SK-N-SH treated with all-trans-retinoic acid at 6 μM for 48 hours (cell line): ENCODE measurements around the gene HSPB7.
"Not testable (repeated sequence)": the region's sequence is repeated elsewhere in the genome, so short reads cannot be mapped to it uniquely, and the experiment has no call there.

Experiments
- ATAC-seq: fragments of 200-7000 bp; cut with Tn5 transposase; 3 replicates; pipeline ENCODE4 v1.9.1; 2020; ENCODE audit warnings: mild to moderate bottlenecking, moderate library complexity
- ARNTL ChIP-seq: fragments of 450-650 bp; formaldehyde crosslinking; IDR thresholded peaks from 2 replicates; pipeline ENCODE4 v1.5.0; 2020; ENCODE audit warnings: low read depth, mild to moderate bottlenecking, moderate library complexity, borderline replicate concordance
- BACH2 ChIP-seq: fragments of 250-450 bp; sonication (Bioruptor Pico); IDR thresholded peaks from 2 replicates; pipeline ENCODE4 v1.9.0; 2021; ENCODE audit warnings: mild to moderate bottlenecking, borderline replicate concordance
- CSDC2 ChIP-seq: fragments of 250-450 bp; sonication (Bioruptor Pico); IDR thresholded peaks from 2 replicates; pipeline ENCODE4 v1.5.0; 2020; ENCODE audit warnings: mild to moderate bottlenecking, moderate library complexity
- CSRNP3 ChIP-seq: fragments of 250-450 bp; sonication (Bioruptor Pico); IDR thresholded peaks from 2 replicates; pipeline ENCODE4 v1.5.1; 2021; ENCODE audit warnings: mild to moderate bottlenecking, moderate library complexity
- ESRRG ChIP-seq: fragments of 250-450 bp; sonication (Bioruptor Pico); IDR thresholded peaks from 2 replicates; pipeline ENCODE4 v1.6.1; 2021; ENCODE audit warnings: mild to moderate bottlenecking
- GLIS3 ChIP-seq: fragments of 250-450 bp; sonication (Bioruptor Pico); IDR thresholded peaks from 2 replicates; pipeline ENCODE4 v1.5.0; 2020; ENCODE audit warnings: mild to moderate bottlenecking, moderate library complexity
- ISL1 ChIP-seq: fragments of 250-450 bp; sonication (Bioruptor Pico); IDR thresholded peaks from 2 replicates; pipeline ENCODE4 v2.1.2; 2022; ENCODE audit warnings: mild to moderate bottlenecking, moderate library complexity
- PPARA ChIP-seq: fragments of 250-450 bp; sonication (Bioruptor Pico); IDR thresholded peaks from 2 replicates; pipeline ENCODE4 v1.5.0; 2020; ENCODE audit warnings: mild to moderate bottlenecking, borderline replicate concordance
- TCF4 ChIP-seq: fragments of 250-450 bp; sonication (Bioruptor Pico); IDR thresholded peaks from 2 replicates; pipeline ENCODE4 v1.8.0; 2021; ENCODE audit warnings: mild to moderate bottlenecking, moderate library complexity, borderline replicate concordance
- TOX ChIP-seq: fragments of 250-450 bp; sonication (Bioruptor Pico); IDR thresholded peaks from 2 replicates; pipeline ENCODE4 v1.8.0; 2021; ENCODE audit warnings: mild to moderate bottlenecking, moderate library complexity, borderline replicate concordance
- TSHZ2 ChIP-seq: fragments of 250-450 bp; sonication (Bioruptor Pico); IDR thresholded peaks from 2 replicates; pipeline ENCODE4 v1.5.0; 2020; ENCODE audit warnings: mild to moderate bottlenecking, moderate library complexity
- ZC3H10 ChIP-seq: fragments of 250-450 bp; sonication (Bioruptor Pico); IDR thresholded peaks from 2 replicates; pipeline ENCODE4 v1.5.1; 2021; ENCODE audit warnings: mild to moderate bottlenecking, moderate library complexity
- ZFP3 ChIP-seq: fragments of 250-450 bp; sonication (Bioruptor Pico); IDR thresholded peaks from 2 replicates; pipeline ENCODE4 v1.5.0; 2020; ENCODE audit warnings: mild to moderate bottlenecking, moderate library complexity
- ZFP30 ChIP-seq: fragments of 450-650 bp; formaldehyde crosslinking; IDR thresholded peaks from 2 replicates; pipeline ENCODE4 v1.5.0; 2022; ENCODE audit warnings: mild to moderate bottlenecking, moderate library complexity
- ZNF565 ChIP-seq: fragments of 450-650 bp; formaldehyde crosslinking; conservative IDR thresholded peaks from 2 replicates; pipeline ENCODE4 v1.5.0; 2020; ENCODE audit warnings: low read depth, mild to moderate bottlenecking, moderate library complexity
- ZNF70 ChIP-seq: fragments of 450-650 bp; formaldehyde crosslinking; IDR thresholded peaks from 2 replicates; pipeline ENCODE4 v1.5.0; 2020; ENCODE audit warnings: mild to moderate bottlenecking, moderate library complexity
- ZNF8 ChIP-seq: fragments of 450-650 bp; formaldehyde crosslinking; IDR thresholded peaks from 2 replicates; pipeline ENCODE4 v1.5.0; 2020; ENCODE audit warnings: mild to moderate bottlenecking, moderate library complexity
- TF ChIP-seq, protein P1 (sequence below): fragments of 250-450 bp; sonication (Bioruptor Pico); IDR thresholded peaks from 2 replicates; pipeline ENCODE4 v1.8.0; 2021; ENCODE audit warnings: low read depth, mild to moderate bottlenecking, moderate library complexity, borderline replicate concordance
- TF ChIP-seq, protein P2 (sequence below): fragments of 250-450 bp; sonication (Bioruptor Pico); IDR thresholded peaks from 2 replicates; pipeline ENCODE4 v1.8.0; 2020; ENCODE audit warnings: mild to moderate bottlenecking, moderate library complexity, borderline replicate concordance

Gene HSPB7

GRCh38 chr1:16046842-16047241, 29.0 kb upstream of the HSPB7 start (continued):
- TF ChIP-seq, protein P1, sequence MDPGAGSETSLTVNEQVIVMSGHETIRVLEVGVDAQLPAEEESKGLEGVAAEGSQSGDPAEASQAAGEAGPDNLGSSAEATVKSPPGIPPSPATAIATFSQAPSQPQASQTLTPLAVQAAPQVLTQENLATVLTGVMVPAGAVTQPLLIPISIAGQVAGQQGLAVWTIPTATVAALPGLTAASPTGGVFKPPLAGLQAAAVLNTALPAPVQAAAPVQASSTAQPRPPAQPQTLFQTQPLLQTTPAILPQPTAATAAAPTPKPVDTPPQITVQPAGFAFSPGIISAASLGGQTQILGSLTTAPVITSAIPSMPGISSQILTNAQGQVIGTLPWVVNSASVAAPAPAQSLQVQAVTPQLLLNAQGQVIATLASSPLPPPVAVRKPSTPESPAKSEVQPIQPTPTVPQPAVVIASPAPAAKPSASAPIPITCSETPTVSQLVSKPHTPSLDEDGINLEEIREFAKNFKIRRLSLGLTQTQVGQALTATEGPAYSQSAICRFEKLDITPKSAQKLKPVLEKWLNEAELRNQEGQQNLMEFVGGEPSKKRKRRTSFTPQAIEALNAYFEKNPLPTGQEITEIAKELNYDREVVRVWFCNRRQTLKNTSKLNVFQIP (CRISPR knock-in tag), result no peak
- TF ChIP-seq ZNF565, result no peak

DNA sequence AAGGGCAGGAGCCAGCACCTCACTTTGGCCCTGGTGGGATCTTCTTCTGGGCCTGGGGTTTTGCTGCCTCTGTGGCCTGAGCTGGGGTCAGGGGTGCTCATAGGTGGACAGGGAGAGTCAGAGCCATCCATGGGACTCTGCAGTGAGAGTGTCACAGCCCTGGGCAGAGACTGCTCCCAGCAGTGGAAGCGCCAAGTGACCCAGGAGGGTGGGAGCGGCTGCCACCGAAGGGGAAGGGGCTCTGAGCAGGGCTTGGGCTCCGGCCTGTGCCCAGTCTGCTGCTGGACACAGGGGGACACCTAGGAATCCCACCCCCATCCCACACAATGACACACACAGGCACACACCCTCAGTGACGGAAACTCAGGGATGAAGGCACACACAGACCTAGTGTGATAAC, 26.1 kb upstream of the HSPB7 start:
- TF ChIP-seq TCF4 (CRISPR knock-in tag), result no peak
- TF ChIP-seq, protein P1 (CRISPR knock-in tag), result no peak
- no peak for TF ChIP-seq ARNTL (CRISPR knock-in tag)
- no peak for TF ChIP-seq TOX (CRISPR knock-in tag)
- no peak for TF ChIP-seq PPARA (CRISPR knock-in tag)
- no peak for TF ChIP-seq ESRRG (CRISPR knock-in tag)
- no peak for TF ChIP-seq ISL1
- no peak for TF ChIP-seq ZFP30 (CRISPR knock-in tag)
- TF ChIP-seq, protein P2, sequence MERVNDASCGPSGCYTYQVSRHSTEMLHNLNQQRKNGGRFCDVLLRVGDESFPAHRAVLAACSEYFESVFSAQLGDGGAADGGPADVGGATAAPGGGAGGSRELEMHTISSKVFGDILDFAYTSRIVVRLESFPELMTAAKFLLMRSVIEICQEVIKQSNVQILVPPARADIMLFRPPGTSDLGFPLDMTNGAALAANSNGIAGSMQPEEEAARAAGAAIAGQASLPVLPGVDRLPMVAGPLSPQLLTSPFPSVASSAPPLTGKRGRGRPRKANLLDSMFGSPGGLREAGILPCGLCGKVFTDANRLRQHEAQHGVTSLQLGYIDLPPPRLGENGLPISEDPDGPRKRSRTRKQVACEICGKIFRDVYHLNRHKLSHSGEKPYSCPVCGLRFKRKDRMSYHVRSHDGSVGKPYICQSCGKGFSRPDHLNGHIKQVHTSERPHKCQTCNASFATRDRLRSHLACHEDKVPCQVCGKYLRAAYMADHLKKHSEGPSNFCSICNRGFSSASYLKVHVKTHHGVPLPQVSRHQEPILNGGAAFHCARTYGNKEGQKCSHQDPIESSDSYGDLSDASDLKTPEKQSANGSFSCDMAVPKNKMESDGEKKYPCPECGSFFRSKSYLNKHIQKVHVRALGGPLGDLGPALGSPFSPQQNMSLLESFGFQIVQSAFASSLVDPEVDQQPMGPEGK (CRISPR knock-in tag), result no peak
- TF ChIP-seq CSRNP3 (CRISPR knock-in tag), result no peak
- TF ChIP-seq TSHZ2, result no peak
- TF ChIP-seq BACH2 (CRISPR knock-in tag), result no peak
- TF ChIP-seq ZNF8 (CRISPR knock-in tag), result no peak
- TF ChIP-seq CSDC2 (CRISPR knock-in tag), result no peak
- TF ChIP-seq ZC3H10 (CRISPR knock-in tag), result no peak
- no peak for TF ChIP-seq ZFP3 (CRISPR knock-in tag)
- no peak for TF ChIP-seq GLIS3 (CRISPR knock-in tag)
- no peak for ATAC-seq

DNA sequence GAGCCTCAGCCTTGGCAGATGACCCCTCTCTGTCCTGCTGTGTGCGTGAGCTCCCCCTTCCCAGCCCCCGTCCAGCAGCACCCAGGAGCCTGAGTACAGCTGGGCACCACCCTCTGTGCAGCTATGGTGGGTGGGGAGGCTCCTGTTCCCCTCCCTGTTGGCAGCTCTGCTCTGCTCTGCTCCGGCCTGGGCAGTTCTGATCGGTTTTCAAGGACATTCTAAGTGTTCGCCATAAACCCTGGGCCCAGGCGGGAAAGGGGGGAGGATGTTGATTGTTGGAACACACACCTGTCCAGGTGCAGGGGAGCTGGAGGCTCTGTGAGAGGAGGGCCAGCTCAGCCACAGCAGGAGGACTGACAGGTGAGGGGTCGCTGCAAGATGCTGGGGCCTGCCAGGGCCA, 25.7 kb upstream of the HSPB7 start, which contains the start of gene CLCNKB:
Gene CLCNKB (plus strand): TSS at position 262 of the 400 bp plus-strand sequence. CDS start 711 bp downstream, outside the sequence.
- TF ChIP-seq ZNF70 (CRISPR knock-in tag) (no peak), ZFP3 (CRISPR knock-in tag) (no peak), TCF4 (CRISPR knock-in tag) (no peak)
- no peak for ATAC-seq

- ATAC-seq, result not testable (repeated sequence)
Observed at GRCh38 chr1:16042654-16043053, 24.8 kb upstream of the HSPB7 start.
